HepG2 (cell line): ENCODE measurements around the gene DNMT3L.

ENCODE experiments used
- BCL3 ChIP-seq: sonication (generic); formaldehyde crosslinking; IDR thresholded peaks from 2 replicates; pipeline ENCODE4 v1.5.1; 2020; ENCODE audit warnings: mild to moderate bottlenecking, missing genetic modification reagents, moderate library complexity
- CBX5 ChIP-seq: sonication (generic); formaldehyde crosslinking; IDR thresholded peaks from 2 replicates; pipeline ENCODE4 v1.4.0; 2020; ENCODE audit warnings: missing genetic modification reagents, borderline replicate concordance
- CCAR2 ChIP-seq: fragments of 200-400 bp; formaldehyde crosslinking; optimal IDR thresholded peaks from 2 replicates; pipeline ENCODE3; 2018; ENCODE audit warnings: low read depth, mild to moderate bottlenecking, low read length, moderate library complexity
- CTCF ChIP-seq: sonication (generic); formaldehyde crosslinking; IDR thresholded peaks from 2 replicates; pipeline ENCODE4 v1.5.0; 2020; ENCODE audit warnings: mild to moderate bottlenecking, missing genetic modification reagents, moderate library complexity
- EP300 ChIP-seq, 3 experiments: sonication (generic) in 1 of 3; formaldehyde crosslinking in 1 of 3; IDR thresholded peaks; 2 replicates each; pipeline versions ENCODE4 v1.5.1 to v1.6.1; 2011 to 2020; ENCODE audit warnings: low read depth in 2 of 3, low read length in 2 of 3, borderline replicate concordance in 1 of 3, improper control_type of control experiment in 1 of 3, mild to moderate bottlenecking in 1 of 3, missing genetic modification reagents in 1 of 3, moderate library complexity in 1 of 3
- KLF6 ChIP-seq: IDR thresholded peaks from 2 replicates; pipeline ENCODE4 v1.8.0; 2016; ENCODE audit warnings: missing biosample characterization, missing genetic modification reagents
- NR2C2 ChIP-seq: sonication (generic); formaldehyde crosslinking; IDR thresholded peaks from 2 replicates; pipeline ENCODE4 v1.4.0; 2020; ENCODE audit warnings: missing genetic modification reagents, mild to moderate bottlenecking, moderate library complexity, borderline replicate concordance
- POLR2AphosphoS5 ChIP-seq: IDR thresholded peaks from 2 replicates; pipeline ENCODE4 v1.6.1; 2012; ENCODE audit warnings: low read depth, low read length
- ZFX ChIP-seq: sonication (generic); formaldehyde crosslinking; IDR thresholded peaks from 2 replicates; pipeline ENCODE4 v1.4.0; 2020; ENCODE audit warnings: mild to moderate bottlenecking, low read depth, missing genetic modification reagents, moderate library complexity
- ZNF512 ChIP-seq: sonication (generic); formaldehyde crosslinking; IDR thresholded peaks from 2 replicates; pipeline ENCODE4 v1.4.0; 2020; ENCODE audit warnings: mild to moderate bottlenecking, missing genetic modification reagents
- ZNF766 ChIP-seq: sonication (generic); formaldehyde crosslinking; IDR thresholded peaks from 2 replicates; pipeline ENCODE4 v1.5.0; 2020; ENCODE audit warnings: missing genetic modification reagents, borderline replicate concordance

GRCh38 chr21:44304877-44305293 is 43.2 kb upstream of the DNMT3L start:
- TF ChIP-seq EP300 (IDR thresholded peaks at IDR 0.05; ENCODE audit: low read depth in 2 of 2, low read length in 2 of 2) (no peak), EP300 (CRISPR knock-in tag; IDR thresholded peaks at IDR 0.05; ENCODE audit: borderline replicate concordance) (no peak), KLF6 (no peak), CTCF (CRISPR knock-in tag) (peak; percentile 82), CCAR2 (no peak), BCL3 (no peak), NR2C2 (CRISPR knock-in tag) (no peak), POLR2AphosphoS5 (no peak), CBX5 (CRISPR knock-in tag) (no peak), ZFX (CRISPR knock-in tag) (no peak), ZNF512 (no peak), ZNF766 (CRISPR knock-in tag) (no peak)
